Fibroblast of pulmonary artery (primary cell): Measurements from ENCODE around the gene BRIP1.

Source experiments
- DNase-seq: peaks from one replicate; pipeline ENCODE4 v3.0.0-alpha.2; 2010; ENCODE audit warnings: low read depth
- H3K4me3 ChIP-seq: replicated peaks from 2 replicates; pipeline ENCODE4 v1.5.1; 2011; ENCODE audit warnings: low read depth, mild to moderate bottlenecking, control low read depth, low read length, moderate library complexity
- TF ChIP-seq, protein P1 (sequence below): IDR thresholded peaks from 2 replicates; pipeline ENCODE4 v1.5.1; 2011; ENCODE audit warnings: mild to moderate bottlenecking, control low read depth, low read length, inconsistent platforms; ENCODE audit errors: missing control alignments

BRIP1 gene

DNA sequence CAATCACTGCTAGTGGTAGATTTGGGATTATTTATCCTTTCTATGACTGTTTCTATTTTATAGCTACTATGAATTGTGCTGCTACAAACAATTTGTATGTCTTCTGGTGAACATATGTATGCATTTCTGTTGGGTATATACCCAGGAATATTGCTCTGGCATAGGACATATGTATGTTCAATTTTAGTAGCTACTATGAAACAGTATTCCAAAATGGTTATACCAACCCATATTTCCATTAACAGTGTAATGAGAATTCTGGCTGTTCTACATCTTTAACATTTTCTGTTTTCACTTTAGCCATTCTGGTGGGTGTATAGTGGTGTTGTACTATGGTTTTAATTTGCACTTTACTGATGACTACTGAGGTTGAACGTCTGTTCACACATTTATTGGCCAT lies 214.7 kb downstream of the BRIP1 start:
- H3K4me3 ChIP-seq: no peak overlapping the region
- no peak for DNase-seq
- TF ChIP-seq, protein P1, sequence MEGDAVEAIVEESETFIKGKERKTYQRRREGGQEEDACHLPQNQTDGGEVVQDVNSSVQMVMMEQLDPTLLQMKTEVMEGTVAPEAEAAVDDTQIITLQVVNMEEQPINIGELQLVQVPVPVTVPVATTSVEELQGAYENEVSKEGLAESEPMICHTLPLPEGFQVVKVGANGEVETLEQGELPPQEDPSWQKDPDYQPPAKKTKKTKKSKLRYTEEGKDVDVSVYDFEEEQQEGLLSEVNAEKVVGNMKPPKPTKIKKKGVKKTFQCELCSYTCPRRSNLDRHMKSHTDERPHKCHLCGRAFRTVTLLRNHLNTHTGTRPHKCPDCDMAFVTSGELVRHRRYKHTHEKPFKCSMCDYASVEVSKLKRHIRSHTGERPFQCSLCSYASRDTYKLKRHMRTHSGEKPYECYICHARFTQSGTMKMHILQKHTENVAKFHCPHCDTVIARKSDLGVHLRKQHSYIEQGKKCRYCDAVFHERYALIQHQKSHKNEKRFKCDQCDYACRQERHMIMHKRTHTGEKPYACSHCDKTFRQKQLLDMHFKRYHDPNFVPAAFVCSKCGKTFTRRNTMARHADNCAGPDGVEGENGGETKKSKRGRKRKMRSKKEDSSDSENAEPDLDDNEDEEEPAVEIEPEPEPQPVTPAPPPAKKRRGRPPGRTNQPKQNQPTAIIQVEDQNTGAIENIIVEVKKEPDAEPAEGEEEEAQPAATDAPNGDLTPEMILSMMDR: no peak

DNA sequence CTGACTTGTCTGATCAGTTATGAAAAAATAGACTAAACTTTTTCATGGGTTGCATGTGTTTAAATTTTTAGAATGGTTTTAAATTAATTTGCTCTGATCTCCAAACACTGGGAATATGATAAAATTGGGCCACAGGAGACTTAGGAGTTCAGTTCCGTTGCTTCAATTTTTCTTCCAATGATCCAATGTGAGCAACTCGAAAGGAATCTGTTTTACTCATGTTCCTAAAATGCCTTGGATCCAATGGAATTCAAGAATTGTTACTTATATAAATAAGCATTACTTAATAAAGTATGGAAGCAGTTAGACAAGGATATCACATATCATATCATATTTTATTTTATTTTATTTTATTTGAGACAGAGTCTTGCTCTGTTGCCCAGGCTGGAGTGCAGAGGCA lies 216.3 kb downstream of the BRIP1 start:
- peak; percentile 23 for DNase-seq
- TF ChIP-seq, protein P1: no peak
- no peak overlapping the region for H3K4me3 ChIP-seq

DNA sequence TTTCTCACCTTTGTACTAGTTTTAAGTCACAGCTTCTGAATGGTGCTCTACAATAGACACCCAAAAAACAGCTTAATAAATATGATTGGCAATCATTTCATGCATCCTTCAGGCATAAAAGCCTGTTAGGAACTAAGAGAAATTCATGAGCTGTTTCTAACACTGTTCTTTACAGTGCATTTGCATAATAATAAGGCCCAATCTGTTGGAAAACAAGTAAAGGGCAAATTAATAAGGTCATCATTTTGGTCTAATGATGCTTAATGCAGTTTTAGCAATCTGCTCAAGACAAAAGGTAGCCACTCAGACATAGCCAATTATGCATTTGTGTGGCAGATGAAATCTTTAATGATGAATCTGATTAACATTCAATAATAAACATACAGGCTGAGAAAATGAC lies 216.8 kb downstream of the BRIP1 start:
- TF ChIP-seq, protein P1: no peak
- no peak overlapping the region for H3K4me3 ChIP-seq
- no peak for DNase-seq

DNA sequence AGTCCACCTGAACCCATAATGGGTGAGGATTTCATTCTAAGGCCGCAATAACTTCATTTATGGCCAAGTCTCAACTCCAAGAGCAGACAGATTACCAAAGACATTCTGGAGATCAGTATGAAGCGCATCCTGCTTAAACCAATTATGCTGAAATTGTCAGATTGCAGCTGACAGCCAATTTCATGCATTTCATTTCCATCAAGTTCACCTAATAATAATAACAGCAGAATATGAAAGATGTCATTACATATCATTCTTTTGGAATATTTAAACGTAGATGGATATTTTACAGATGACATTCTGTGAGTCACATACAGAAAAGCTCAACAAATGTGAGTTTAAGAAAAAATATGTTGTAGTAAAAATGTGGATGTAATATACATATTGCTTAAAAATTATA lies 217.4 kb downstream of the BRIP1 start:
- no peak overlapping the region for H3K4me3 ChIP-seq
- no peak for DNase-seq
- TF ChIP-seq, protein P1: no peak

GRCh38 chr17:61644800-61645774 lies 218.2 kb downstream of the BRIP1 start:
- DNase-seq: no peak
- TF ChIP-seq, protein P1: no peak
- H3K4me3 ChIP-seq: no peak overlapping the region

- no peak for DNase-seq
- TF ChIP-seq, protein P1: no peak
- no peak overlapping the region for H3K4me3 ChIP-seq
Observed at GRCh38 chr17:61642768-61643167, 220.6 kb downstream of the BRIP1 start.

- H3K4me3 ChIP-seq: no peak overlapping the region
- TF ChIP-seq, protein P1: no peak
- no peak for DNase-seq
Observed at GRCh38 chr17:61641715-61642114, 221.6 kb downstream of the BRIP1 start.
